ENCODE measurements around the gene PKP4.

Gene PKP4

DNA sequence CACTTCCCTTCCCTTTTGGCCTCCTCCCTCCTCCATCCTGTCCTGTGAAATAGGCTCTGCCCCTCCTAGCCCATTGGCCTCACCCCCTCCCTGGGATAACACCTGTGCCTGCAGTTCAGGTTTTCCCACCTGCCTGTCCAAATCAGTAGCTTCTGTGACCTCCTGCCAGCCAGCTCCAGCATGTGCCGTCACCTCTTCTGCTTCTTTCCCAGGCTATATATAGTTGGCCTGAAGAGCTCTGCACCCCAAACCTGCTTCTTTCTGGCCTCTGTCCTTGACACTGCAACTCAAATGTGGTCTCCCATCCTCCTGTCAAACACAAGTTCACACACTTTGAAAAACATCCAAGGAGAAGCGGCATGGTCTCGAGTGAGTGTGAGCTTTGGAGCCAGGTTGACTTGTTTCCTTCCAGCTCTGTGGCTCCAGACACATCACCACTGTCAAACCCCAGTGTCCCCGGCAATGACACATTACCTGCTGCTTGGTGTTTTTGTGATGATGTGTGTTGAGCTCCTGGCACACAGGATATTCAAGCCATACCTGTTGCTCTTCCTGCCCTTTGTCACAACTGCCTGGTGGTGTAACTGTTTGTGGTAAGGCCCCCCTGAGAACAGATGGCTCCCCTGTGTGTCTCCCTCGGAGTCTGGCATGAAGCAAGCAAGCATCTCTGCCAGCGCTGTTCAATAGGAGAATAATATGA is 194.8 kb downstream of the PKP4 start:
- no peak for DNase-seq (ENCODE audit: low read depth in 2 of 2)

DNA sequence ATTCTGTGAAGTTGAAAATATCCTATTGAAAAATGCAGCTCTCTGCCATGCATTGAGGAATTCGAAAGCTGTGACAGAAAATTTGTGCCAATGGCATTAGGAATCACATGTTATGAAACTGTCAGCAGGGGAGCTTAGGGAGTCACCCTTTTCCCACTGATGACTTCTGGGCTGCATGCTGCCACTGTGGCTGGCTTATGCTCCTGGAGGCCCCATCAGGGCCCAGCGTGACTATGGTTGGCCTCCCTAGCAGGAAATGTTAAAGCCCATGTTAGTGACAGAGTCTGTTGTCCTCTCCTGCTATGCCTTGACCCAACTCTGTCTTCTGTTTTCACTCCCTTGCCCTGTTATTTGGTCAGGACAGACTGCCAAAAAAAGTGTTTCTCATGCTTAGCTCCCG is 198.9 kb downstream of the PKP4 start:
- DNase-seq (ENCODE audit: low read depth in 2 of 2) = no peak

DNA sequence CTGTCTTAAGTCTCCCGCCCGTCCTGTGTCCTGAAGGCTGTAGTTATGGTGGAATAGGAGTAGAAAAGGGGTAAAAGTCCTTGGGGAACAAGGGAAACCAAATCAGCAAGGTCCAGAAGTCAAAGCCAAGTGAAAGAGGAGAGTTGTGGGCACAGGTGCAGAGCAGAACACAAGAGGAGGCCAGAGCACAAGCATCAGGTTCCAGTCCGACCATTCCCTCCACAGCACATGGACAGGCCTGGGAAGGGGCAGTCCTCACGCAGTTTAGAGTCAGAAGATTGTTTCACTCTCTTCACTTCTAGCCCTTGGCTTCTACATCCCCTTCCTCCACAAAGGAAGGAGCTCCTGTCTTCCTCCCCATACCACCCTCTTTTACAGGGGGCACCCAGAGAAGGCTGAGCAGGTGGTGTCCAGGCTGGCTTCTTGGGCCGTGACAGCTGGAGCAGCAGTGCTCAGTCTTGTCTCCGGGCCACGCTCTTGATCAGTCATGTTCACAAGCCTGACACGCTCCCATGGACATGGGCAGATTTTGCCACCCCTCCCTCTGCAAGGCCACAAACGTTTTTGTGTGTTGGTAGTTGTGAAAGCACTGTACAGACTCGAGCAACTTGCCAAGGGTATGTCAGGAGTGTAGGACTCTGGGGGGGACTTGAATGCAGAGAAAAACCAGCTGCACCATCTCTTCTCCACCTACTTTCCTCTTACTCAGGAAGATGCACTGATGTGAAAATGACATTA is 199.9 kb downstream of the PKP4 start:
- DNase-seq (ENCODE audit: low read depth in 2 of 2) = no peak

DNA sequence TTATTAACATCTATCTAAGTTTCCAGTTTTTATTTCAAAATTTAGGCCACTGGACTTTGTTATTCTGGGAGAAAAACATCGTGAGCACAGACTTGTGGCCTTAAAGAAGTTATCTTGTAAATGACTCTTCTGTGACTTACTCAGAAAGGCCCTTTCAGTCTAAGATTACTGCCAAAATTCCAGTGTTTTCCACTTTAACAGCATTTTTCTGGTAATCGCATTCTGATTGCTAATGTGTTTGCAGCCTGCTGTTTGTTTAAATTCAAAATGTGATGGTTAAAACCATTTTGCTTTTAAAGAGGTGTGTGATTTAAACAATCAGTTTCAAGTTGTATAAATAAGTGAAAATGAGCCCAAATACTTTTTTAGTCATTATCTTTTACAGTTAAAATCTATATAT is 201.6 kb downstream of the PKP4 start:
- no peak for DNase-seq (ENCODE audit: low read depth in 2 of 2)

DNA sequence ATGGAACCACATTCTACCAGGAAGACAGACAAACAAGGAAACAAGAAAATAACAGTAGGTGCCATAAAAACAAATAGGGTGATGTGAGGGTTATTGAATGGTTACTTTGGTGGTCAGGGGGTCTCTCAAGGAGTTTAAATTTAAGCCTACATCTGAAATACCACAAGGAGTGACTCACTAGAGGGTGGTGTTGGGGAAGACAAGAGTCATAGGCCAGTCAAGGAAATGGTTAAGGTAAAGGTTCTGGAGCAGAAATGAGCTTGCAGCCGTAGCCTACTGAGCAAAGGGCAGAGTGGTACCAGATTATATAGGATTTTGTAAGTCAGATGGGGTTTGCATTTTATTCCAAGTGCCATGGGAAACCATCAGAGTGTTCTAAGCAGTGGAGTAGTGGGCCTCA is 202.7 kb downstream of the PKP4 start:
- no peak for DNase-seq (ENCODE audit: low read depth in 2 of 2)

DNA sequence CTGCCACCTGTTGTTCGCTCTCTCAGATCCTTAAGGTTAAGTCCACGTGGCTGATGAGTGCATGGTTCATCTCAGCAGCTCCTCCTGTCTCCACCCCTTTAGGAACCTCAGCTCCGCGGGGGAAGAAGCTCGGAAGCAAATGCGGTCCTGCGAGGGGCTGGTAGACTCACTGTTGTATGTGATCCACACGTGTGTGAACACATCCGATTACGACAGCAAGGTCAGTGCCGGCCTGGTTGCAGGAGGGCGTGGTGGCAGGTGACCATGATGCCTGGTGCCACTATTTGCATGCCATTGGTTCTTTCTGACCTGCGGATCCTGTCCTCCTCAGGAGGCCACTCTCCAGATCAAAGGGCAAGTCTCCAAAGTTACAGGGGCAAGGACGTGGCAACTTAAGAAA is 204.5 kb downstream of the PKP4 start:
- DNase-seq (ENCODE audit: low read depth in 2 of 2) = no peak

DNA sequence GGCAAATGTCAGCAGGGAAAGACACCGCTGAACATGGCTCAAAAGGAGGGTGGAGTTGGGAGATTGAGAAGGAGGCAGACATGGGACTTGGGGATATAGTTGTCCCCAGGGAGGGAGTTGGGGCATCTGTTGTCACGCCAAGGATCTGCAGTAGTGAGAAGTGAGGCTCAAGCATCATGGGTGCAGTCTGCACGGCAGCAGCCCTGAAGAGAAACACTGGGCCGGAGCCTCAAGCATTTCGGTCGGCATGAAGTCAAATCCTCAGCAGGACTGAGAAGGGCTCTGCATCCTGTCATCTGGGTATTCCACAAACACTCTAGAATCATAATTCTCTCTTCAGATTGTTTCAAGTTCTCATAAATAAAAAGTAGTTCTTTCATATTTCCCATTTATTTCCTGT is 205.7 kb downstream of the PKP4 start:
- no peak for DNase-seq (ENCODE audit: low read depth in 2 of 2)

DNA sequence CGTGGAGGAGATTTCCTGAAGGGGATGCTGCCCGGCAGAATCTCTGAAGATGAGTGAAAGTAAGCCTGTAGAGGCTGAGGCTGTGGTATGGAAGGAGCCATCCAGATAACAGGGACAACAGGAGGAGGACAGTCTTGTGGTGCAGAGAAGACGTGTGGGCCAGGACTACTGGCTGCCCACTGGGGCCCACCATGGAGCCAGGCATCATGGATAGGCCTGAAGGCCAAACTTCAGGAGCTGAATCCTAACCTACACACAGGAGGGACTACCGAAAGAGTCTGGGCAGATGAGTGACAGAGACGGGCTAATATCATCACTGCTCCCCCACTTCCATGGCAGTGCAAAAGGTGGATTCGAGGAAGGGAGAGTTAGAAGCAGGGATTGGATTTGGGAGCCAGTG is 207.0 kb downstream of the PKP4 start:
- no peak for DNase-seq (ENCODE audit: low read depth in 2 of 2)

DNA sequence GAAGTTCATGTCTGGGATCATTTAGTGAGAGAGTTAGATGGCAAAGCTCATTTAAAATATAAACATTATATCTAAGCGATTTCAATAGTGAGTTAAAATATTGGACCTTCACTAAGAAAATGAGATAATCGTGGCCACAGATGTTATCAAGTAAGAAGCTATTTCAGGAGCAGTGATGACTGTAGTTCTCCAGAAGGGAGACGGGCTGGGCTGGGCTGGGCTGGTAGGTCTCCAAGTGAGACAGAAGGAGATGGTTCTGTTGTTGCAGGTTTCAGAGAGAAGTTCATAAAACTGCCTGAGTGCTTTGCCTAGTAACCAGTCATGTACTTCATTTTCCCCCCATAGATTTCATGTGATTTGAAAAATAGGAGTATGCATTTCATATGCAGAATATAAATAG is 208.2 kb downstream of the PKP4 start:
- no peak for DNase-seq (ENCODE audit: low read depth in 2 of 2)

DNA sequence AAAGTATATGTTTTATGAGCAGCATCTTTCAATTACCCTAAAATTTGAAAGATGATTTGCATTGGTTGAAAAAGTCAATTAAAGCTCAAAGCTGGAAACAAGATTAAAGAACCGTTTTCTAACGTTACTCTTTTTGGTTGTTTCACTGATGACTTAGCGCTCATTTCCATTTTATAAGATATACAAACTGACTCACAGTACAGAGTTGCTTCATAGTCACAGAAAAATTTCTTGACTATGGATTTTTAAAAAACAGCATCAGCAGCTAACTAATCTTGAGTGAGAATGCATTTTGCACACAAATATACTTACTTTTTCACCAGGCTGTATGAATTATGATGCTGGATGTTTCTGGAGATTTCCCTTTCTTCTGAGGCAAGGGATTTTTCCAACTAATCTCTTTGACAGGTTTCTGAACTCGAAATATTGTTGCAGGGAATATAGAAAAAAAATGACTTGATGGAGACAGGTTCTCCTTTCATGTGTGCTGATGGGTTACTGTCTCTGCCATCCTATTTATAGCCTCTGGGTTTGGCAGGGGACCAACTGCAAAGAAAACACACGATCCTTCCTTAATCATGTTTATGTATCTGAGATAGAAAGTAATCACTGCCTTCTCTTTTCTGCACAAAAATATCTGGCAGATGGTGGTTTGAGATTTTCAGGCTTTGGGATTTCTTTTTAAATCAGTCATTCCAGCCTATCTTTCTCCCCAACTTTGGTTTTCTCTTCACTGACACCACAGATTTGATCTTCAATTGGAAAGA is 209.0 kb downstream of the PKP4 start:
- no peak for DNase-seq (ENCODE audit: low read depth in 2 of 2)

DNA sequence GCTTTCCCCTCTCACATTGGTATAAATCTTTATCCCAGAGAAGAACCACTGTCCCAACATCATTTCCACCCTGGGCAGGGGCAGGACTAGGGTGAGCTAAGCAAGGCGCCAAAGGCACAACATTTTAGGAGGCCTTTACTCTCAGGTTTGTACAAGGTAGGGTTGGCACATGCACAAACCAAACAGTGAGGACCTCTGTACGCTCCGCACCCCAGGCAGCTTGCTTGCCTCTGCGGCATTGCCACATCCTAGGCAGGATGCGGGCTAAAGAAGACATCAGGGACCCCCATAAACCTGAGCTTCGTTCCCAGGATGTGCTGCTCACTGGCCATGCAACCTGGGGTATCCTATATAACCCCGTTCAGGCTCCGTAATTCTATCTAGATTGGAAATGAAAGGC is 210.2 kb downstream of the PKP4 start:
- DNase-seq (ENCODE audit: low read depth in 2 of 2) = no peak

DNA sequence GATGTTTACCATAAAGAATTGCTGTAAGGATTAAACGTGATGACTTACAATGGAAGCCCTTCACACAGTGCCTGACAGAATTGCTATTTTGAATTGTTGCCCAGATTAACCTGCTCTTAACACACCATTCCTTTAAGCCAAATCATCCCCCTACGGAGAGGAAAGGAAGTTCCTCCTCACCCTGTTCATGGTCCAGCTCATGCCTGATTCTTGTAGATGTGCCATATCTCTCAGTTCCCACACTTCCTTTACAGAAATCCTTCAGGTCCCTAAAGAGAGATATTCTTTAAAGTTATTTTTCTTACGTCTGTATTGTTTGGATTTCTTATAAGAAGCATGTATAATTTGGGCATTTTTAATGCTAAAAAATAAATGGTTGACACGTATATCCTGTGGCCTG is 210.8 kb downstream of the PKP4 start:
- no peak for DNase-seq (ENCODE audit: low read depth in 2 of 2)

DNA sequence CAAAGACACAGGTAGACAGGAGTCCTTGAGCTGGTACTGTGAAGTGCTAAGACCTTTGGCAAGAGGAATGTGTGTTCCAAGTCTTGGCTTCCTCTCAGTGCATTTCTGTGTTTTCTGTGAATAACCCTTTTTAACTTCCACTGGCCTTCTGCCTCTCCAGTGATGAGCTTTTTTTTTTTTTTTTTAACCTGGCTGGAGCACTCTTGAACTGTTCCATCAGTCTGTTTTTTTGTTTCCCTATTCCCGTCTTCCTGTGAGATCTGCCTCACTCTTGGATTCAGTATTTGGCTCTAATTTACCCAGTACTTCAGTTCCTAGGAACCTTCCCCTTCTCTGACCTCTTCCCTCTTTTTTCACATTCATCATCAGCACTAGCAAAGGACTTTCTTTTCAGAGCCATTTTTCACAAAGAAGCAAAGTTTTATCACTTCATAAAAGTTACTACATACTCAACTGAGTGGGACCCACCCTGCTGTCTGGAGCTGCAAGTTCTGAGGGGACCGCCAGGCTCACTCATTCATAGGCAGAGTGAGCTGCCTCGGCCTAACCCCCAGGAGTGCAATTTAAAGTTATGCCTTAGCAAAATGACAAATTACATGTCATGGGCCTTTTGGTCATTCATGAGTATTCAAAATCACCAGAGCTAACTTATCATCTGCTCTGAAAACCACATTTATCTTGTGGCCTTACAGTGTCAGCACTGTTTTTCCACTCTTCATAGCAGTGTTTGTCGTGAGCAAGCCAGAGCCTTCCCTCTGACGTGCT is 211.4 kb downstream of the PKP4 start:
- DNase-seq (ENCODE audit: low read depth in 2 of 2) = no peak

DNA sequence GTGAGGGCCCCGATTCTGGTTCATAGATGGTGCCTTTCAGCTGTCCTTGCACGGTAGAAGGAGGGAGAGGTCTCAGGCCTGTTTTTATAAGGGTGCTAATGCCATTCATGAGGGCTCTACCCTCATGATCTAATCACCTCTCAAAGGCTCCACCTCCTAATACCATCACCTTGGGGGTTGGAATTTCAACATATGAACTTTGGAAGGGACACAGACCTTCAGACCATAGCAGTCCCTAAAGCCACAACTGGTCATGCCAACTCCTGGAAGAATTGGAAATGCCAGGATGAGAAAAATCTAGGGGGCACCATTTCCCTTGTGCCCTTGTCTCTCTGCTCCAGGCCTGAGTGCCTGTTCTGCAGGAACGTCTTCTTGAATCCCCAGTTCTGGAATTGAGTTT is 213.5 kb downstream of the PKP4 start:
- no peak for DNase-seq (ENCODE audit: low read depth in 2 of 2)

DNA sequence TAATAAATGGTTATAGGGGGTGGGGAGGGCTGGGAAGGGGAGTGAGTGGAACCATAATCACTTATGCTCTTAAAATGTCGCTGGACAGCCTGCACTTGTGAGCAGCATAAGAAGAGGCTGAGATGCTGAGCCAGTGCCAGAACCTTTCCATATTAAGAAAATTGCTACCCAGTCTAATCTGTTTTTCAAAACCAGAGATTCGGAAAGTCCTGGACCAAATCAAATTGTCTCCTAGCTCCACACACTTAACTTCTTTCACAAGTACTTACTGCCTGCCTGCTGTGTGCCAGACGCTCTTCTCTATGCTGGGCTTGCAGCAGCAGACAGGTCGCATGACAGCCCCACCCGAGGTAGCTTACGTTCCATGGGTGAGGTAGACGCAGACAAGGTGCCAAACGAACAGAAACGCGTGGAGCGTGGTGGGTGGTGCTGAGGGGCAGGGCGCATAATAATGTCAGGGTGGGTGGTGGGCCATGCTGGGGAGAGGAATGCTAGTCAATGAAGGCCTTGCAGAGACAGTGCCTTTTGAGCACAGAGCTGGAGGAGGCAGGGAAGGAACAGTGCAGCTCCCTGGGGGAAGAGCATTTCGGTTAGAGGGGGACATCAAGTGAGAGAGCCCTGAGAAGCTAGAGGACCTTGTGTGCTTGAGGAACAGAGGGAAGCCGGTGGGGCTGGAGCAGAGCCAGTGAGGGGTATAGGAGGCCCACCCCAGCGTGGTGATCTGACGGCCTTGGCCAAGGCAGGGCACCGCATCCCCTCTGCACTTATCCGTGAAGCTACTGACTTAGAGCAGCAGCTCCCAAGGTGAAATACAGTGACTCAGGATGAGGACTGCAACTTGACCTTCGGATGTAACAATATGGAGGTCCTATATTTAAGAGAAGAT is 214.9 kb downstream of the PKP4 start:
- DNase-seq (ENCODE audit: low read depth in 2 of 2) = no peak

DNA sequence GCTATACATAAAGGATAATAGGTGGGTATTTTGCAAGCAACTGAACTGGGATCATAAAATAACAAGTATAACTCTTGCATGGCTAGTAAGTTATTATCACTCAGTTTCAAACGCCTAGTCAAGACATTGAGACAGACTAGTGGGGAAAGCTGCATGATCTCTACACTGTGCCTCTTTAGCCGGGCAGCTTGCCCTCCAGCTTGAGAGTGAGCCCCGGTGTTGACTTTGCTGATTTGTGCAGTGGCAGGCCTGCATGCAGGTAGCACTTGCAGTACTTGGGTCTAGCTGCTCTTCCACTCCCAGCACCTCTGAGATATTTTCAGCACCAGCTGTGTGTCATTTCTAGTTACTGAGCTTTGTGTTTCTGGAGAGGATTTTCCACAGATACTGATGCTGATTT is 219.5 kb downstream of the PKP4 start:
- DNase-seq (ENCODE audit: low read depth in 2 of 2) = no peak

DNA sequence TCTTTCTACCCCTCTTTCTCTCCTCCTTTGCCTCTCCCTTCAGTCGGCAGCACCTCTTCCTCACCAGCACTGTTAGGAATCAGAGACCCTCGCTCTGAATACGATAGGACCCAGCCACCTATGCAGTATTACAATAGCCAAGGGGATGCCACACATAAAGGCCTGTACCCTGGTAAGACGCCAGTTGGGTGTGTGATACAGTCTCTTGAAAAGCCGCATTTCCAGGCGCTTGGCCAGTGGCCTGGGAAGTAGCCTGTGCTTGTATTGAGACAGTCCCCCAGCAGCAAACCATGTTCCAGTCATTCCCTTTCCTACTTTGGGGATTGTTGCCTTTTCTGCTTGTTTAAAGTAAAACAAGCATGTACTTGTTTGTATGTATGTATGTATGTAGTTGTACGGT is 219.9 kb downstream of the PKP4 start:
- DNase-seq (ENCODE audit: low read depth in 2 of 2) = no peak

DNA sequence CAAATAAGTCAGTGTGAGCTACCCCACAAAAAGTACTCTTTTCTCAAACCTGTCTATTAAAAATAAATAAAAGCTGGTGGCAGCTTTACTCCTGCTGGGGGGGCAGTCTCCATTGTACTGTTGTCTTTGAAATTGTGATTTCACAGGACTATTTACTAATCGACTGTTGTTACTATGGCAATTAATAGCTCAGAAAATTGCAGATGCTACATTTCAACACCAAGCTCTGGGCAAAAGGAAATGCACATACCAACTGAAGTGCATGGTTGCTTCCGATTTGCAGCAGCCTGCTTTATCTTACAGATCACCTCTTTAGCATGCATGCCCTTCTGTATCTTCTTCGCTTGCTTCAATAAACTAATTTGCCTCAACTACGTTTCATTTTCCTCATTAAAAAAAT is 220.8 kb downstream of the PKP4 start:
- DNase-seq (ENCODE audit: low read depth in 2 of 2) = no peak

DNA sequence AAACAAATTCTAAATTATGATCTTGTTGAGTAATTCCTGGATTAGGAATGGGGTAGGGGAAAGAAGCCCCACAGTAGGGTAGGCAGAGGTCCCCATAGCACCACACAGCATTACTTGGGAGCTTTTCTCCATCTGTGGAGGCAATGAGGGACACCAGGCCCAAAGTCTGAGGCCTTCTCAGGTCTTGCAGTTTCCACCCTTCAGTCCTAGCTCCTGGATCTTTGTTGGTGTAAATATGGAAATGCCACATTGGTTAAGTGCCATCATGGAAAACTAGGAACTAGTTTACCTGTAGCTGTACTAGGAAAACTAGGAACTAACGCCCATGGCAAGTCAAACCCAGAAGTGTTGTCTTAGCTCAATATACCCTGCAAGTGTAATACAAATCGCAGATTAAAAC is 225.1 kb downstream of the PKP4 start:
- no peak for DNase-seq (ENCODE audit: low read depth in 2 of 2)

DNA sequence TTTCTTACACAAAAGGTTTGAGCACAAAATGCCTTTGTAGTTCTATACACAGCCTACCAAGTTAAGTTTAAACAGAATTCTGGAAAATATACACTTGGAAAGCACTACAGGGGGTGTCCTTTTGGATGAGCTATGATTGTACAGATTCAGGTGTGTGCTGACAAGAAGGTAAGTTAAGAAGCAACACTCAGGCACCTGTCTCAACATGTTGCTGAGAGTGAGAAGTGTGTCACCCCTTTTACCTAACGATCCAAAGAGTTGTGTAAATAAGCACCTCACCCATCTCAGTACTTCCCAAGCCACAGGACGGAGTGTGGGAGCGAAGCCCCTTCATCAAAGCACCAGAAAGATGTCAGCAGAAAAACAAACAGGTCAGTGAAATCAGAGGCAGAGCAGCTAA is 228.9 kb downstream of the PKP4 start:
- no peak for DNase-seq (ENCODE audit: low read depth in 2 of 2)

DNA sequence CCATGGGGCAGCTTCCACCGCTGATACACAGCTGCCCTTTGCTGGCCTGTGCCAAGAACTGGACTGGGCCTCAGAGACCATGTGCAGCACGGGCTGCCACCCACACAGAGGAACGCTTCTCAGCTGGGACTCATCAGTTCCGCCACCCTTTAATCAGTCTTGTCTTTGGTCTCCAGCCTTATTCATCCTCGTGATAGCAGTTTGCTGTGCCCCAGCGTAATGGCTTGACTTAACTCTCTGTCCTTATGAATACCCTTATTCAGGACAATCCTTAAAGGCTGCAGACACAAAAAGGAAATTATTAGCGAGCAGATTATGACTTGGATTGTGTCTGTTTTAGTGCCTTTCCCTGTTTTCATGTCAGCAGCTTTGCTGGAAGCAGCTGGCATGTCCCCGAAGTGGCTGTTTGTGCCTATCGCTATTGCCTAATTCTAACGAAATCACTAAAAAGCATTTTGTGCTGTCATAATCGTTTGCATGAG is 229.5 kb downstream of the PKP4 start:
- no peak for DNase-seq (ENCODE audit: low read depth in 2 of 2)
